PC-9 (cell line): ENCODE measurements around the gene RRBP1.

ENCODE experiments used
- CTCF ChIP-seq: fragments of 200-600 bp; sonication (generic); conservative IDR thresholded peaks from 2 replicates; pipeline ENCODE4 v1.6.1; 2017; ENCODE audit warnings: mixed run types, antibody characterized with exemption, mild to moderate bottlenecking, moderate library complexity
- EZH2 ChIP-seq: fragments of 200-600 bp; sonication (generic); IDR thresholded peaks from 2 replicates; pipeline ENCODE4 v1.8.0; 2017; ENCODE audit warnings: antibody characterized with exemption, low read depth

GRCh38 chr20:17694767-17695166 lies 12.7 kb upstream of the RRBP1 start:
- TF ChIP-seq CTCF = no peak
- no peak for TF ChIP-seq EZH2
